Hepatocyte (in vitro differentiated cells): ENCODE measurements around the gene LRRC37A2.
"Not testable (repeated sequence)": the region's sequence is repeated elsewhere in the genome, so short reads cannot be mapped to it uniquely, and the experiment has no call there.

Experiments
- EZH2 ChIP-seq: fragments of 200-600 bp; sonication (generic); IDR thresholded peaks from 2 replicates; pipeline ENCODE4 v1.6.1; 2016; ENCODE audit warnings: antibody characterized with exemption, mild to moderate bottlenecking, borderline replicate concordance
- TF ChIP-seq, protein P1 (sequence below): fragments of 200-600 bp; sonication (generic); IDR thresholded peaks from 2 replicates; pipeline ENCODE4 v1.5.1; 2016; ENCODE audit warnings: antibody characterized with exemption, mild to moderate bottlenecking; ENCODE audit not compliant: poor library complexity

DNA sequence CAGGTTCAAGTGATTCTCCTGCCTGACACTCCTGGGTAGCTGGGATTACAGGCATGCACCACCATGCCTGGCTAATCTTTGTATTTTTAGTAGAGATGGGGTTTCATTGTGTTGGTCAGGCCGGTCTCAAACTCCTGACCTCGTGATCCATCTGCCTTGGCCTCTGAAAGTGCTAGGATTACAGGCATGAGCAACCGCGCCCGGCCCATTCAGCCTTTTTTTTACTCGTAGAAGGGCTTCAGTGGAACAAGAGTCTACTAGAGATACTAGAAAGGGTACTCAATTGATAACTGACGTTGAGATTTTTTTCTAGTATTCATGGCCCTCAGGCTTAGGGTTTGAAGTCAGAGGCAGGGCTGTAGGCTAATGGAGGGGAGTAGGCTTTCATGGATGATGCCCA is 6.4 kb upstream of the LRRC37A2 start:
- TF ChIP-seq, protein P1, sequence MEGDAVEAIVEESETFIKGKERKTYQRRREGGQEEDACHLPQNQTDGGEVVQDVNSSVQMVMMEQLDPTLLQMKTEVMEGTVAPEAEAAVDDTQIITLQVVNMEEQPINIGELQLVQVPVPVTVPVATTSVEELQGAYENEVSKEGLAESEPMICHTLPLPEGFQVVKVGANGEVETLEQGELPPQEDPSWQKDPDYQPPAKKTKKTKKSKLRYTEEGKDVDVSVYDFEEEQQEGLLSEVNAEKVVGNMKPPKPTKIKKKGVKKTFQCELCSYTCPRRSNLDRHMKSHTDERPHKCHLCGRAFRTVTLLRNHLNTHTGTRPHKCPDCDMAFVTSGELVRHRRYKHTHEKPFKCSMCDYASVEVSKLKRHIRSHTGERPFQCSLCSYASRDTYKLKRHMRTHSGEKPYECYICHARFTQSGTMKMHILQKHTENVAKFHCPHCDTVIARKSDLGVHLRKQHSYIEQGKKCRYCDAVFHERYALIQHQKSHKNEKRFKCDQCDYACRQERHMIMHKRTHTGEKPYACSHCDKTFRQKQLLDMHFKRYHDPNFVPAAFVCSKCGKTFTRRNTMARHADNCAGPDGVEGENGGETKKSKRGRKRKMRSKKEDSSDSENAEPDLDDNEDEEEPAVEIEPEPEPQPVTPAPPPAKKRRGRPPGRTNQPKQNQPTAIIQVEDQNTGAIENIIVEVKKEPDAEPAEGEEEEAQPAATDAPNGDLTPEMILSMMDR, result not testable (repeated sequence)
- not testable (repeated sequence) for TF ChIP-seq EZH2
